ENCODE measurements around the gene SUGP2. TPM values are rescaled to one million over a fixed set of nuclear protein-coding genes. Genes with fewer than 3 reads are reported as not detected.

SUGP2 gene
- polyA plus RNA-seq (ENCODE audit: insufficient read length in 10 of 10), result 10 to 100 TPM; 45.5 to 96.1 (median 58.4) TPM
- long read RNA-seq, donor 1, partial matches to known transcripts, result 20 of 22 reads
- long read RNA-seq, donor 1, other reads (novel, unspliced or antisense), result 0 of 22 reads
- long read RNA-seq, donor 2, partial matches to known transcripts, result 26 of 29 reads
- long read RNA-seq, donor 2, other reads (novel, unspliced or antisense), result 0 of 29 reads
- long read RNA-seq, donor 3, result 0 reads
- long read RNA-seq, donor 4, partial matches to known transcripts, result 15 of 15 reads
- long read RNA-seq, donor 4, other reads (novel, unspliced or antisense), result 0 of 15 reads
- long read RNA-seq, donor 5, partial matches to known transcripts, result 38 of 39 reads
- long read RNA-seq, donor 5, other reads (novel, unspliced or antisense), result 0 of 39 reads
- long read RNA-seq, donor 6, partial matches to known transcripts, result 27 of 27 reads
- long read RNA-seq, donor 6, other reads (novel, unspliced or antisense), result 0 of 27 reads
- long read RNA-seq, donor 7, full-length matches to known transcripts, result 5 of 52 reads
- long read RNA-seq, donor 7, partial matches to known transcripts, result 47 of 52 reads
- long read RNA-seq, donor 7, other reads (novel, unspliced or antisense), result 0 of 52 reads
- long read RNA-seq, donor 8, partial matches to known transcripts, result 6 of 6 reads
- long read RNA-seq, donor 8, other reads (novel, unspliced or antisense), result 0 of 6 reads
- long read RNA-seq, donor 9, partial matches to known transcripts, result 0 of 1 reads
- long read RNA-seq, donor 9, other reads (novel, unspliced or antisense), result 0 of 1 reads

GRCh38 chr19:19033426-19034203, at the start of gene SUGP2, which contains the start of gene ARMC6:
TSS of gene SUGP2 (minus strand) at chr19:19033517. CDS start at chr19:19031071, 2,446 bp downstream.
TSS of gene ARMC6 (plus strand) at chr19:19033603. CDS start at chr19:19034210, 607 bp downstream.
- peak; percentile 89 to 97 (median 93) for DNase-seq

GRCh38 chr19:19081642-19082151, 48.4 kb upstream of the SUGP2 start:
- DNase-seq, result no peak

GRCh38 chr19:19079571-19079970, 46.3 kb upstream of the SUGP2 start:
- no peak for DNase-seq

- no peak for DNase-seq
Observed at GRCh38 chr19:19078801-19079200, 45.5 kb upstream of the SUGP2 start.

GRCh38 chr19:19077103-19077502, 43.8 kb upstream of the SUGP2 start:
- no peak for DNase-seq

GRCh38 chr19:19076476-19076875, 43.2 kb upstream of the SUGP2 start:
- DNase-seq, result no peak

GRCh38 chr19:19075126-19075525, 41.8 kb upstream of the SUGP2 start:
- DNase-seq, result no peak

GRCh38 chr19:19074196-19074882, 41.0 kb upstream of the SUGP2 start:
- no peak for DNase-seq

- DNase-seq, result no peak
Observed at GRCh38 chr19:19071897-19072296, 38.6 kb upstream of the SUGP2 start.

GRCh38 chr19:19068659-19069654, 35.6 kb upstream of the SUGP2 start:
- peak in 1 of 3 donors; percentile 43 for DNase-seq

GRCh38 chr19:19067276-19068072, 34.2 kb upstream of the SUGP2 start:
- DNase-seq, result peak in 2 of 3 donors; percentile 28 to 47

- no peak for DNase-seq
Observed at GRCh38 chr19:19064811-19065745, 31.8 kb upstream of the SUGP2 start.

GRCh38 chr19:19064098-19064722, 30.9 kb upstream of the SUGP2 start:
- no peak for DNase-seq

- DNase-seq, result peak; percentile 100
Observed at GRCh38 chr19:19063183-19064097, 30.1 kb upstream of the SUGP2 start, which contains the start of gene SLC25A42. TSS of gene SLC25A42 (plus strand) at chr19:19063994. CDS start at chr19:19096125, 32,131 bp downstream.

GRCh38 chr19:19062454-19063182, 29.3 kb upstream of the SUGP2 start:
- no peak for DNase-seq
